Naive thymus-derived CD4-positive, alpha-beta T cell (primary cell): ENCODE data around the gene LYRM1. TPM values are rescaled to one million over a fixed set of nuclear protein-coding genes. Genes with fewer than 3 reads are reported as not detected.

ENCODE experiments used
- ATAC-seq: fragments of 150-1000 bp; cut with Tn5 transposase; 2 replicates; pipeline ENCODE4 v1.10.0; 2021; ENCODE audit warnings: mild to moderate bottlenecking, moderate library complexity
- CTCF ChIA-PET: fragments of 350-600 bp; sonication (Branson Sonifier 250); formaldehyde crosslinking; loops from one replicate; lab custom pipeline; 2021; ENCODE audit warnings: antibody characterized with exemption; lab: Charles Lee
- POLR2A ChIA-PET: fragments of 350-600 bp; sonication (Branson Sonifier 250); formaldehyde crosslinking; loops from one replicate; lab custom pipeline; 2021; ENCODE audit warnings: antibody characterized with exemption, inconsistent platforms; lab: Charles Lee
- DNase-seq, 9 donors: peaks; one replicate each; pipeline versions ENCODE4 v3.0.0 to v3.0.0-alpha.2; 2020 to 2022; ENCODE audit warnings: mixed read lengths in 1 of 9
- H3K27ac ChIP-seq: one replicate; pipeline ENCODE4 v1.7.0; 2013; ENCODE audit warnings: mild to moderate bottlenecking, low read depth, low read length, moderate library complexity
- H3K27me3 ChIP-seq, 2 donors: one replicate each; pipeline ENCODE4 v1.7.0; 2013; ENCODE audit warnings: low read length in 2 of 2, mild to moderate bottlenecking in 2 of 2, moderate library complexity in 2 of 2; ENCODE audit not compliant: control insufficient read depth in 2 of 2, insufficient read depth in 2 of 2
- H3K36me3 ChIP-seq, 3 experiments: 1 replicate in 2 of 3; 2 replicates in 1 of 3; pipeline ENCODE4 v1.7.0; 2013; ENCODE audit warnings: low read length in 3 of 3, mild to moderate bottlenecking in 3 of 3, moderate library complexity in 1 of 3; ENCODE audit not compliant: insufficient read depth in 3 of 3, control insufficient read depth in 2 of 3
- H3K4me1 ChIP-seq, 2 donors: one replicate each; pipeline ENCODE4 v1.7.0; 2013; ENCODE audit warnings: low read length in 2 of 2, mild to moderate bottlenecking in 2 of 2, moderate library complexity in 1 of 2; ENCODE audit not compliant: control insufficient read depth in 2 of 2, insufficient read depth in 2 of 2
- H3K4me3 ChIP-seq: 2 replicates; pipeline ENCODE4 v1.7.0; 2013; ENCODE audit warnings: mild to moderate bottlenecking, low read length
- H3K9me3 ChIP-seq, 3 experiments: 1 replicate in 2 of 3; 2 replicates in 1 of 3; pipeline ENCODE4 v1.7.0; 2013; ENCODE audit warnings: low read length in 3 of 3; ENCODE audit not compliant: control insufficient read depth in 2 of 3
- H3K27ac Mint-ChIP-seq, 9 donors: one replicate each; pipeline ENCODE4 v1.8.0; 2020 to 2022; ENCODE audit warnings: mixed read lengths in 9 of 9, mild to moderate bottlenecking in 8 of 9, moderate library complexity in 5 of 9, inconsistent platforms in 2 of 9
- H3K27me3 Mint-ChIP-seq, 5 donors: one replicate each; pipeline ENCODE4 v1.8.0; 2021 to 2022; ENCODE audit warnings: mixed read lengths in 5 of 5, mild to moderate bottlenecking in 1 of 5
- H3K36me3 Mint-ChIP-seq, 5 donors: one replicate each; pipeline ENCODE4 v1.8.0; 2020 to 2022; ENCODE audit warnings: mixed read lengths in 5 of 5, mild to moderate bottlenecking in 3 of 5, inconsistent platforms in 1 of 5
- H3K4me1 Mint-ChIP-seq, 7 donors: one replicate each; pipeline ENCODE4 v1.8.0; 2020 to 2022; ENCODE audit warnings: mixed read lengths in 7 of 7, mild to moderate bottlenecking in 3 of 7, inconsistent platforms in 1 of 7
- H3K4me3 Mint-ChIP-seq, 10 donors: one replicate each; pipeline ENCODE4 v1.8.0; 2020 to 2022; ENCODE audit warnings: mild to moderate bottlenecking in 10 of 10, mixed read lengths in 10 of 10, moderate library complexity in 6 of 10, inconsistent platforms in 2 of 10
- H3K9me3 Mint-ChIP-seq, 11 donors: one replicate each; pipeline ENCODE4 v1.8.0; 2020 to 2022; ENCODE audit warnings: mixed read lengths in 11 of 11, mild to moderate bottlenecking in 4 of 11, inconsistent platforms in 1 of 11, moderate library complexity in 1 of 11
- intact Hi-C, 2 donors: fragments of 100-400 bp; cut with micrococcal nuclease; formaldehyde crosslinking; loops; one replicate each; pipeline ENCODE4 v1.15.1; 2023
- polyA plus RNA-seq, 2 donors: library from polyadenylated mRNA; unstranded; fragments of 300-500 nt; fragmentation: Illumina TruSeq; gene quantifications; one replicate each; pipeline ENCODE4 v1.2.3, GENCODE V29; 2021
- total RNA-seq, 6 experiments: library from RNA in 5 of 6; stranded (reverse) in 5 of 6; gene quantifications; 1 replicate in 5 of 6; 2 replicates in 1 of 6; pipeline ENCODE4 v1.2.3 and lab custom pipeline; 2021 to 2026

LYRM1 gene
- total and polyA plus RNA-seq, 7 experiments from 2014 or later: 13.4 to 43.8 (median 23.9) TPM

DNA sequence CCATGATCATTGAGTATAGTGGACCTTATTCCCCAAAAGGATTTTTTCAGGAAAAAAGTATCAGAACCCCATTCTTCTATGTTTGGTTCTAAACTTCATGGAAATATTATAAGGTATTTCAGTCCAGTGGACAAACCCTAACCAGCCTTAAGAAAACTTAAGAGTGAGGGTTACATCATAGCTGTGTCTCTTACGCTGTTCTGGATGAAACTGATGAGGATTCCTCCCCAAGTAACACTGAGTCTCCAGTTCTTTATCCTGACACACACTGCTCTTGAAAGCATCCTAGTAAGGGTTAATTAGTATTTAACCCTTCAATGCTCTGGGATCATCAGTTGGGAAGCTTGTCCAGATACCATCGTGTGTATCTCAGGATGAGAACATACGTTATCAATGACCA is 5.0 kb downstream of the LYRM1 start:
- POLR2A ChIA-PET: no interaction called here
- H3K36me3 Mint-ChIP-seq: peaks cover 0 to 43% (median under 1%) of the 10 kb centered on the region in 5 donors

DNA sequence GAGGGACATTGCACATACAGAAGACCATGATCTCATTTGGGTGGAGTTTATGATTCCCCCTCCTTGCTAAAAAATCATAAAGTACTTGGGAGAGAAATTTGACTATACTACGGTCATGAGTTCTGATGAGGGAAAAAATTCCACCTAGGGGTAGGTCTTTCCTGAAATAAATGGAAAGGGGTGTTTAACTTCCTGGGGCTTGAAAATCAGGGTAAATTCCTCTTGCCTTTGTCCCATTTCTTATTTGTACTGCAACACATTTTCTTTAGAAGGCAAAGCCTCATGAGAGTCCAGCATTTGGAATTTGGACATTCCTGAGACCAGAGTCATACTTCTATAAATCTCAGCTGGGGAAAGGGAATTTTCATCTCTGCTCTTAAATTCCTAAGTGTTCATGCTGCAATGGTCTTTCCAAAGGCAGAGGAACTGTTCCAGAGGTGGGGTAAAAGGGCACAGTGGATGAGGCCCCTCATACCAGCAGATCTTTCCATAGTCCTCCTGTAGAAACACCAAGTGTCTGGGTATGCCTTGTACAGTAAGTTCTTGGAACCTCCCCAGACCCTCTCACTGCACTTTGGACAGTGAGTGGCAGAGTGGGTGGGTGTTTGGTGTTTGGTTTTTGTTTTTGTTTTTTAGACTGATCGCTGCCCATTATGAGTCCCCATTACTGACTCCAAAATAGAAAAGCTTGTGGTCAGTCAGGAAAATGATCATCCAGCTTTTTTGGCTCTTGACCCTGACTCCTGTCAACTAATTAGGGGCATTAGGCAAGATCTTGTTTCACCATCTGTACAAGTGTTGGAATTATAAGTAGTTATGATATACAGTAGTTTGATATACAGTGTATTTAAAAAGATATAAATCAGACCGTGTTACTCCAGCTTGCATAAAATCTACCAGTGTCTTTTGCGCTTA is 6.0 kb downstream of the LYRM1 start:
- DNase-seq (no peak), ATAC-seq (no peak)
- peak overlapping the region in 2 of 9 donors; percentile 4 to 19 for H3K27ac Mint-ChIP-seq
- no peak overlapping the region for H3K4me3 Mint-ChIP-seq
- no peaks in the 10 kb centered on the region for H3K27me3 Mint-ChIP-seq
- ChIA-PET POLR2A (no interaction called here), CTCF (no interaction called here)
- H3K36me3 Mint-ChIP-seq: peaks cover 0 to 37% (median 0%) of the 10 kb centered on the region in 5 donors
- Histone ChIP-seq H3K36me3 (no peaks in the 10 kb centered on the region), H3K27ac (no peak overlapping the region), H3K27me3 (no peaks in the 10 kb centered on the region), H3K4me3 (no peak overlapping the region), H3K9me3 (no peaks in the 10 kb centered on the region), H3K4me1 (peaks cover 17 to 22% of the 10 kb centered on the region in 2 donors)
- H3K9me3 Mint-ChIP-seq: peaks cover 0 to 4% (median 0%) of the 10 kb centered on the region in 11 donors
- H3K4me1 Mint-ChIP-seq: peaks cover 36 to 79% (median 48%) of the 10 kb centered on the region in 7 donors
- intact Hi-C loops: loop anchor here in 1 of 2 donors (10.0 kb wide), 2 partner anchors 618 to 1448 kb away; no protein-coding TSS in a partner anchor

More for the DNA sequence above, 5.0 kb downstream of the LYRM1 start:
- Mint-ChIP-seq H3K9me3 (peaks cover 0 to 4% (median 0%) of the 10 kb centered on the region in 11 donors), H3K4me3 (no peak overlapping the region), H3K4me1 (peaks cover 39 to 74% (median 51%) of the 10 kb centered on the region in 7 donors), H3K27ac (no peak overlapping the region), H3K27me3 (no peaks in the 10 kb centered on the region)
- Histone ChIP-seq H3K4me1 (peaks cover 22 to 23% of the 10 kb centered on the region in 2 donors), H3K36me3 (peaks cover 0 to 2% (median 0%) of the 10 kb centered on the region in 3 experiments), H3K4me3 (no peak overlapping the region), H3K27ac (no peak overlapping the region), H3K27me3 (no peaks in the 10 kb centered on the region), H3K9me3 (no peaks in the 10 kb centered on the region)
- intact Hi-C loops: loop anchor here in 1 of 2 donors (10.0 kb wide), 2 partner anchors 619 to 1449 kb away; no protein-coding TSS in a partner anchor
- CTCF ChIA-PET: no interaction called here
- ATAC-seq (no peak), DNase-seq (no peak)

DNA sequence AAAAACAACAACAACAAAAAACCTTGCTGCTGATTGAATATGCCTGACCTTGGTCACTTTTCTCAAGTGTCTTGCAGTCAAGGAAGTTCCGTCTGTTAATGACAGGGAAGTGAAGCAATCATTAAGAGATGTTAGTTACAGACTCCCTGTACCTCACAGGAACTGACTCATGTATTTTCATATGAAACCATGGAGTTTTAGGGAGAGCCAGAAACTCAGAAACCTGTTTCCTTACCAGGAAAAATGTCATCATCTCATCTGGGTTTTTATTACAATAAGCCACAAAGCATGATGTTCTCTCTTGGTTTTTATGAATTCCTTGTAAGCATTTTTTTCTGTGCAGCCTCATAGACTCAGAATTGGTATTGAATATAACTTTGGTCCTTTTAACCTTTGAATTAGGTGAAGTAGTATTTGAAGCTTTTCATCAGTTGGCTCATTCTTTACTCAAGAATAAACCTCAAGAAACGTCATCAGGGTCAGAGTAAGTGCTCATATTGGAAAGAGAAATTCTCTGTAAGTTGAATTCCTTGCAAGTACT is 10.3 kb downstream of the LYRM1 start:
- no peak overlapping the region for H3K27ac ChIP-seq
- H3K4me1 ChIP-seq: no peaks in the 10 kb centered on the region
- Mint-ChIP-seq H3K4me3 (peak overlapping the region in 1 of 10 donors; percentile 65), H3K27ac (peak overlapping the region in 1 of 9 donors; percentile 82), H3K4me1 (peaks cover 0 to 57% (median 14%) of the 10 kb centered on the region in 7 donors), H3K36me3 (peaks cover 0 to 26% (median 0%) of the 10 kb centered on the region in 5 donors), H3K27me3 (no peaks in the 10 kb centered on the region), H3K9me3 (no peaks in the 10 kb centered on the region)
- ChIA-PET POLR2A (no interaction called here), CTCF (interaction anchor here (1.1 kb wide), 1 partner anchor 8 kb away, joined by 3 read pairs; no protein-coding TSS in a partner anchor)
- ATAC-seq: peak; percentile 88
- no peak overlapping the region for H3K4me3 ChIP-seq
- H3K27me3 ChIP-seq: no peaks in the 10 kb centered on the region
- H3K36me3 ChIP-seq: no peaks in the 10 kb centered on the region
- intact Hi-C loops: no loop called here
- no peak for DNase-seq
- H3K9me3 ChIP-seq: no peaks in the 10 kb centered on the region

DNA sequence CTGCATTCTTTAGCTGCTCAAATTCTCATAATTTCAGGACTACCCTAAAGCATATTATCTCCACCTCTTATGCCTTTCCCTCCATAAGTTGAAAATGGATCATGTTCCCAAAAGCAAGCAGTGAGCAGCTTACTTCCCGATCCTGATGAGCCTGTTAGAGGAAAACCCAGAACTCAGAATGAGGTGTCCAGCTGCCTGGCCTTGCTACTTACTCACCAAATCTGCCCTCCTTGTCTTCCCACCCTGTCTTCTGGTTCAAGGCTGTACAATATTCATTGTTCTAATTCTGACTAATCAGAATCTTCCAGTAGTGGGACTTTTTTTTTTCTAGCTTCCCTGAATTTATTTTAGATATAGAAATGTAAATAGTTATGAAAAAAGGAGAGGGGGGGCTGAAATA is 10.8 kb downstream of the LYRM1 start:
- Histone ChIP-seq H3K36me3 (peaks cover 0 to 2% (median 0%) of the 10 kb centered on the region in 3 experiments), H3K9me3 (no peaks in the 10 kb centered on the region), H3K4me3 (no peak overlapping the region), H3K27me3 (no peaks in the 10 kb centered on the region), H3K4me1 (no peaks in the 10 kb centered on the region), H3K27ac (no peak overlapping the region)
- peaks cover 0 to 52% (median 15%) of the 10 kb centered on the region in 7 donors for H3K4me1 Mint-ChIP-seq
- no peaks in the 10 kb centered on the region for H3K9me3 Mint-ChIP-seq
- no peak for DNase-seq
- no peaks in the 10 kb centered on the region for H3K27me3 Mint-ChIP-seq
- intact Hi-C loops: no loop called here
- H3K36me3 Mint-ChIP-seq: peaks cover 2 to 26% (median 3%) of the 10 kb centered on the region in 5 donors
- peak overlapping the region in 1 of 9 donors; percentile 82 for H3K27ac Mint-ChIP-seq
- H3K4me3 Mint-ChIP-seq: peak overlapping the region in 1 of 10 donors; percentile 65
- ChIA-PET POLR2A (interaction anchor here (0.7 kb wide), 1 partner anchor 18 kb away, joined by 3 read pairs; no protein-coding TSS in a partner anchor), CTCF (interaction anchor here (1.1 kb wide), 1 partner anchor 9 kb away, joined by 3 read pairs; no protein-coding TSS in a partner anchor)
- ATAC-seq: no peak

DNA sequence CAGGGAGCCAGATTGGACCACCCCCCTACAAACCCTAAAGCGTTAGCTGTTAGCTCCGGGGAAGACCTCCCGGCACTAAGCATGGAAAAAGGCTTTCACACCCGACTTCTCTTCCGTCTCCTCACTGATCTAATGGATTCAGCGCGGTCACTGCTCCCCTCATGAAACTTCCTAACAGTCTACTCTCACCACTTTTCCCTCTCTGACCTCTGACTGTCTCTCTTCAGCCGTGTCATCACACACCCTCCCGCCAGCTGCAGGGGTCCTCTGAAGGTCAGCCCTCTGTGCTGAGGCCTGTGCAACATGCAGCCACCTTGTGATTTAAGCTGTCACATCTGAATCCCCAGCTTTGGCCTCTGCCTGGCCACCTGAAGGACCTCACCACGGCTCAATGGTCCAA is 15.7 kb downstream of the LYRM1 start:
- ChIA-PET CTCF (no interaction called here), POLR2A (no interaction called here)
- Mint-ChIP-seq H3K4me3 (no peak overlapping the region), H3K36me3 (peaks cover 4 to 29% (median 28%) of the 10 kb centered on the region in 5 donors), H3K9me3 (peaks cover 0 to 2% (median 0%) of the 10 kb centered on the region in 11 donors), H3K27ac (no peak overlapping the region), H3K4me1 (peaks cover 0 to 41% (median 7%) of the 10 kb centered on the region in 7 donors), H3K27me3 (no peaks in the 10 kb centered on the region)
- Histone ChIP-seq H3K4me1 (no peaks in the 10 kb centered on the region), H3K27me3 (no peaks in the 10 kb centered on the region), H3K9me3 (no peaks in the 10 kb centered on the region), H3K4me3 (no peak overlapping the region), H3K36me3 (peaks cover 0 to 16% (median 4%) of the 10 kb centered on the region in 3 experiments), H3K27ac (no peak overlapping the region)
- intact Hi-C loops: no loop called here
- no peak for DNase-seq
- ATAC-seq: no peak

DNA sequence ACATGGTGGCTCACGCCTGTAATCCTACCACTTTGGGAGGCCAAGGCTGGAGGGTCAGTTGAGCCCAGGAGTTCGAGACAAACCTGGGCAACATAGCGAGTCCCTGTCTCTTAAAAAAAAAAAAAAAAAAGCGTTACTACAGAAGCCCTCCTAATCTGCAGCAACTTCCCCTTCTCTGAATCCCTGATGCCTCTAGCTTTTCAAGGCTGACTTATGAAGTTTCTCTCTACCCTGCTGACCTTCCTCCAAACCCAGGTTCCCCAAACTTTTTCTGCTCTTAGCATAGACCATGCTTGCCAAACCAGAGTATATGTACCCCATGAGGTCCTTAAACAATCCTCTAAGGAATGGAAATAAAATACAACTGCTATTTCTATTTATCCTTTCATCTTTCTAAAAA is 16.4 kb downstream of the LYRM1 start:
- H3K9me3 Mint-ChIP-seq: peaks cover 0 to 2% (median 0%) of the 10 kb centered on the region in 11 donors
- POLR2A ChIA-PET: no interaction called here
- DNase-seq: no peak

More for the DNA sequence above, 16.4 kb downstream of the LYRM1 start:
- H3K4me1 ChIP-seq: no peaks in the 10 kb centered on the region
- no peak for ATAC-seq
- no peak overlapping the region for H3K27ac ChIP-seq
- Mint-ChIP-seq H3K27me3 (no peaks in the 10 kb centered on the region), H3K4me1 (peaks cover 0 to 34% (median 4%) of the 10 kb centered on the region in 7 donors), H3K36me3 (peaks cover 4 to 30% (median 28%) of the 10 kb centered on the region in 5 donors), H3K27ac (no peak overlapping the region), H3K4me3 (no peak overlapping the region)
- intact Hi-C loops: no loop called here
- CTCF ChIA-PET: no interaction called here
- no peaks in the 10 kb centered on the region for H3K27me3 ChIP-seq
- H3K4me3 ChIP-seq: no peak overlapping the region
- H3K36me3 ChIP-seq: peaks cover 0 to 16% (median 4%) of the 10 kb centered on the region in 3 experiments
- H3K9me3 ChIP-seq: no peaks in the 10 kb centered on the region
